Endodermal cell (in vitro differentiated cells): ENCODE data around the gene NOX3. TPM values are rescaled to one million over a fixed set of nuclear protein-coding genes. Genes with fewer than 3 reads are reported as not detected.

Experiments used
- DNase-seq: peaks from one replicate; pipeline ENCODE4 v3.0.0-alpha.2; 2017
- H3K27ac ChIP-seq: 2 replicates; pipeline ENCODE4 v1.5.1; 2013; ENCODE audit warnings: mild to moderate bottlenecking, low read depth, low read length, moderate library complexity
- H3K27me3 ChIP-seq: 2 replicates; pipeline ENCODE4 v1.6.1; 2013; ENCODE audit warnings: mild to moderate bottlenecking, low read length, moderate library complexity; ENCODE audit not compliant: insufficient read depth, control insufficient read depth, poor library complexity, severe bottlenecking
- H3K36me3 ChIP-seq: 2 replicates; pipeline ENCODE4 v1.7.0; 2013; ENCODE audit warnings: mild to moderate bottlenecking, low read length, moderate library complexity; ENCODE audit not compliant: control insufficient read depth, insufficient read depth
- H3K4me1 ChIP-seq: one replicate; pipeline ENCODE4 v1.7.0; 2013; ENCODE audit warnings: low read length; ENCODE audit not compliant: control insufficient read depth, insufficient read depth
- H3K4me3 ChIP-seq: 2 replicates; pipeline ENCODE4 v1.5.1; 2013; ENCODE audit warnings: mild to moderate bottlenecking, low read length, moderate library complexity
- H3K9ac ChIP-seq: 2 replicates; pipeline ENCODE4 v1.6.1; 2013; ENCODE audit warnings: mild to moderate bottlenecking, low read length, moderate library complexity; ENCODE audit not compliant: poor library complexity, severe bottlenecking; ENCODE audit errors: extremely low read depth
- H3K9me3 ChIP-seq: 2 replicates; pipeline ENCODE4 v1.6.1; 2013; ENCODE audit warnings: mild to moderate bottlenecking, low read length, moderate library complexity; ENCODE audit not compliant: control insufficient read depth
- H3K27ac Mint-ChIP-seq: 2 replicates; pipeline ENCODE4 v1.8.0; 2020; ENCODE audit warnings: mixed read lengths
- H3K27me3 Mint-ChIP-seq: 2 replicates; pipeline ENCODE4 v1.8.0; 2021; ENCODE audit warnings: mild to moderate bottlenecking, mixed read lengths; ENCODE audit not compliant: insufficient read depth
- H3K36me3 Mint-ChIP-seq: 2 replicates; pipeline ENCODE4 v1.8.0; 2020; ENCODE audit warnings: low read depth, mixed read lengths
- H3K4me1 Mint-ChIP-seq: 2 replicates; pipeline ENCODE4 v1.8.0; 2020; ENCODE audit warnings: mixed read lengths
- H3K4me3 Mint-ChIP-seq: 2 replicates; pipeline ENCODE4 v1.8.0; 2020; ENCODE audit warnings: mild to moderate bottlenecking, moderate library complexity, mixed read lengths
- H3K9me3 Mint-ChIP-seq: 2 replicates; pipeline ENCODE4 v1.8.0; 2020; ENCODE audit warnings: mild to moderate bottlenecking, mixed read lengths
- CTCF ChIP-seq: fragments of 200-600 bp; sonication (generic); conservative IDR thresholded peaks from 2 replicates; pipeline ENCODE4 v1.5.0; 2021; ENCODE audit warnings: antibody characterized with exemption, mild to moderate bottlenecking
- WGBS, 2 experiments: methylation state at CpG; one replicate each; pipeline versions ENCODE4 v1.1.5 to v1.1.7; 2013; ENCODE audit warnings: missing lambda C conversion rate in 2 of 2, mixed read lengths in 1 of 2; ENCODE audit not compliant: insufficient coverage in 1 of 2, insufficient read length in 1 of 2; 5-methylcytosine and 5-hydroxymethylcytosine counted together
- total RNA-seq, 2 donors: library from RNA; stranded (reverse); fragmentation: NEBNext Ultra II Directional in 1 of 2; extraction: Animal tissue kit (Norgen Biotek cat#: 25700) in 1 of 2; gene quantifications; 2 replicates in 1 of 2; 3 replicates in 1 of 2; pipeline ENCODE4 v1.2.1, GENCODE V29; 2021

Gene NOX3
- total RNA-seq, 2 donors from 2014 or later, result not detected

- no peak overlapping the region for H3K9ac ChIP-seq
- H3K27me3 ChIP-seq, result no peaks in the 10 kb centered on the region
- no peak for DNase-seq
- H3K4me3 ChIP-seq, result no peak overlapping the region
- WGBS, 2 experiments, result 97% methylated on average over 3 of the region's 3 CpGs; no CpG with 5 or more reads in 1 of the 2 experiments
- no peak for TF ChIP-seq CTCF
- Mint-ChIP-seq H3K4me3 (no peak overlapping the region), H3K36me3 (peaks cover 5% of the 10 kb centered on the region), H3K4me1 (peaks cover 25% of the 10 kb centered on the region), H3K27ac (peak overlapping the region; percentile 45), H3K27me3 (no peaks in the 10 kb centered on the region), H3K9me3 (peaks cover 13% of the 10 kb centered on the region)
- H3K4me1 ChIP-seq, result peaks cover 13% of the 10 kb centered on the region
- H3K27ac ChIP-seq, result no peak overlapping the region
- peaks cover 15% of the 10 kb centered on the region for H3K9me3 ChIP-seq
- no peaks in the 10 kb centered on the region for H3K36me3 ChIP-seq
Observed at GRCh38 chr6:155497273-155497672, 41.6 kb upstream of the NOX3 start.

DNA sequence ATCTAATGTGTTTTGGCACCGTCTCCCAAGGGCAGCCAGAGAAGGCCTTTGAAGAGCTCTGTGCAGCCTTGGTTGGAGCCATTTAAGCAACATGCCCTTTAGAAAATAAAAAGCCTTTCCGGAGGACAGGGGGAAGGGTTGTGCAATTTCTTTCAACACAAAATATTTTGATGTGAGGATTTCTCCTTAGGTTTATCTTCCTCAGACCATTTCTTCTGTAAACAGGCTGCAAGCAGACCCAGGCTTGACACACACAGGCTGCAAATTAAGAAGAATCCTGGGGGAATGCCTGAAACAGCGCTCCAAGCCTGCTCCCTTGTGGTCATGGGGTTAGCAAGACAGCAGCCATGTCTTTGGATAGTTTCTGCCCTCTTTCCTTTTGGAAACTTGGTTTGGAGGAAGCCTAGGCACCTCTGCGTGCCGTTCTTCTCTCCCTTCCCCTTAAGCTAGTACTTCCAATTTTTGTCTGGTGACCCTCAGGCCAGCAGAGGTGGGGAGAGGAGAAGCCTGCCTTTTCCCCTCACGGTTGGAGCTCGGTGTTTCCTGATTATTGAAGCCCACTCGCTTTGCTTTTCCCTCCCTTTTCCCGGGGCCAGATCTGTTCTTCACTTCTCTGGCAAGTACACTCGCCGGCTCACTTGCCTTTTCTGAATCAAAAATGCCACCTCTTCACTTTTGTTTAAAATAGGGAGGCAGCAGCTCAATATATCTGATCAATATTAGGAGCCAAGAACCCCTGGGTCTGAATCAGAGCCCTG lies 39.6 kb upstream of the NOX3 start:
- H3K4me3 ChIP-seq, result no peak overlapping the region
- peaks cover 14% of the 10 kb centered on the region for H3K9me3 Mint-ChIP-seq
- peak; percentile 82 for DNase-seq
- H3K9ac ChIP-seq, result no peak overlapping the region
- 80 to 82% methylated on average over 8 to 11 of the region's 11 CpGs for WGBS, 2 experiments
- peak; percentile 75 for TF ChIP-seq CTCF
- peak overlapping the region; percentile 89 for H3K27ac Mint-ChIP-seq
- H3K27me3 ChIP-seq, result no peaks in the 10 kb centered on the region
- H3K36me3 Mint-ChIP-seq, result peaks cover 5% of the 10 kb centered on the region
- H3K4me3 Mint-ChIP-seq, result no peak overlapping the region
- H3K9me3 ChIP-seq, result peaks cover 17% of the 10 kb centered on the region
- H3K27me3 Mint-ChIP-seq, result no peaks in the 10 kb centered on the region
- H3K27ac ChIP-seq, result no peak overlapping the region
- H3K4me1 ChIP-seq, result peaks cover 13% of the 10 kb centered on the region
- H3K4me1 Mint-ChIP-seq, result peaks cover 25% of the 10 kb centered on the region
- H3K36me3 ChIP-seq, result no peaks in the 10 kb centered on the region

GRCh38 chr6:155493694-155494143 lies 38.1 kb upstream of the NOX3 start:
- Mint-ChIP-seq H3K9me3 (peaks cover 14% of the 10 kb centered on the region), H3K4me1 (peaks cover 25% of the 10 kb centered on the region), H3K4me3 (no peak overlapping the region), H3K27ac (peak overlapping the region; percentile 21), H3K27me3 (no peaks in the 10 kb centered on the region), H3K36me3 (peaks cover 5% of the 10 kb centered on the region)
- DNase-seq, result no peak
- Histone ChIP-seq H3K27me3 (no peaks in the 10 kb centered on the region), H3K4me3 (peak overlapping the region; percentile 30), H3K27ac (no peak overlapping the region), H3K4me1 (peaks cover 13% of the 10 kb centered on the region), H3K9me3 (peaks cover 17% of the 10 kb centered on the region), H3K36me3 (no peaks in the 10 kb centered on the region), H3K9ac (no peak overlapping the region)
- TF ChIP-seq CTCF, result no peak
- WGBS, 2 experiments, result 76% methylated on average over 4 of the region's 4 CpGs; no CpG with 5 or more reads in 1 of the 2 experiments
